Gastrocnemius medialis (tissue), 4 donors: ENCODE data around the gene GPR132. TPM values are rescaled to one million over a fixed set of nuclear protein-coding genes. Genes with fewer than 3 reads are reported as not detected.

Source experiments
- ATAC-seq, 2 donors: fragments of 150-250 bp; one replicate each; pipeline ENCODE4 v1.9.1; 2016
- DNase-seq, 2 donors: peaks; one replicate each; pipeline ENCODE4 v3.0.0-alpha.2; 2019
- H3K27ac ChIP-seq, 4 donors: fragments of 200-600 bp; sonication (generic); 1 replicate in 1 of 4; 2 replicates in 3 of 4; pipeline ENCODE4 v1.5.1; 2016 to 2018; ENCODE audit warnings: mild to moderate bottlenecking in 2 of 4, moderate library complexity in 1 of 4
- H3K27me3 ChIP-seq, 3 donors: fragments of 200-600 bp; sonication (generic) in 2 of 3; 1 replicate in 1 of 3; 2 replicates in 2 of 3; pipeline versions ENCODE4 v1.5.1 to v1.6.0; 2016 to 2019; ENCODE audit warnings: mild to moderate bottlenecking in 1 of 3, moderate library complexity in 1 of 3
- H3K36me3 ChIP-seq, 2 donors: fragments of 200-600 bp; sonication (generic) in 1 of 2; one replicate each; pipeline ENCODE4 v1.5.1; 2017 to 2018
- H3K4me1 ChIP-seq, 2 donors: fragments of 200-600 bp; sonication (generic) in 1 of 2; one replicate each; pipeline ENCODE4 v1.5.1; 2016 to 2017; ENCODE audit warnings: mild to moderate bottlenecking in 2 of 2
- H3K4me3 ChIP-seq, 4 donors: fragments of 200-600 bp; sonication (generic) in 3 of 4; 1 replicate in 1 of 4; 2 replicates in 3 of 4; pipeline ENCODE4 v1.5.1; 2016 to 2019; ENCODE audit warnings: mild to moderate bottlenecking in 2 of 4
- H3K9me3 ChIP-seq, 3 donors: fragments of 200-600 bp; sonication (generic) in 2 of 3; 1 replicate in 1 of 3; 2 replicates in 2 of 3; pipeline ENCODE4 v1.5.1; 2016 to 2019
- POLR2A ChIP-seq, 2 donors: fragments of 450-650 bp; IDR thresholded peaks; one replicate each; pipeline ENCODE4 v1.6.1; 2017; ENCODE audit warnings: antibody characterized with exemption in 2 of 2, mild to moderate bottlenecking in 2 of 2, moderate library complexity in 2 of 2
- in situ Hi-C, 4 donors: fragments of 200-750 bp; cut with MboI; loops; one replicate each; pipeline versions ENCODE4 v1.15.0 to v1.8.0; 2017; ENCODE audit warnings: low sequenced_read_pairs in 4 of 4
- intact Hi-C: fragments of 100-400 bp; cut with DNase I; formaldehyde crosslinking; loops from one replicate; pipeline ENCODE4 v1.15.1; 2023; ENCODE audit warnings: low total_unique reads
- total RNA-seq, 4 donors: library from RNA; depleted of rRNA; stranded (reverse); fragments of >200 nt; gene quantifications; one replicate each; pipeline versions ENCODE4 v1.1.0 to v1.2.3, GENCODE V29; 2016
- TF ChIP-seq, protein P1 (sequence below), 5 experiments: fragments of 450-650 bp in 3 of 5; fragments of 200-600 bp in 2 of 5; sonication (generic) in 2 of 5; IDR thresholded peaks in 4 of 5; conservative IDR thresholded peaks in 1 of 5; 1 replicate in 4 of 5; 2 replicates in 1 of 5; pipeline ENCODE4 v1.5.1; 2016 to 2019; ENCODE audit warnings: antibody characterized with exemption in 5 of 5, mild to moderate bottlenecking in 3 of 5, moderate library complexity in 3 of 5

GPR132 gene
- total RNA-seq, 4 donors from 2014 or later = 0.07 to 0.61 (median 0.26) TPM

DNA sequence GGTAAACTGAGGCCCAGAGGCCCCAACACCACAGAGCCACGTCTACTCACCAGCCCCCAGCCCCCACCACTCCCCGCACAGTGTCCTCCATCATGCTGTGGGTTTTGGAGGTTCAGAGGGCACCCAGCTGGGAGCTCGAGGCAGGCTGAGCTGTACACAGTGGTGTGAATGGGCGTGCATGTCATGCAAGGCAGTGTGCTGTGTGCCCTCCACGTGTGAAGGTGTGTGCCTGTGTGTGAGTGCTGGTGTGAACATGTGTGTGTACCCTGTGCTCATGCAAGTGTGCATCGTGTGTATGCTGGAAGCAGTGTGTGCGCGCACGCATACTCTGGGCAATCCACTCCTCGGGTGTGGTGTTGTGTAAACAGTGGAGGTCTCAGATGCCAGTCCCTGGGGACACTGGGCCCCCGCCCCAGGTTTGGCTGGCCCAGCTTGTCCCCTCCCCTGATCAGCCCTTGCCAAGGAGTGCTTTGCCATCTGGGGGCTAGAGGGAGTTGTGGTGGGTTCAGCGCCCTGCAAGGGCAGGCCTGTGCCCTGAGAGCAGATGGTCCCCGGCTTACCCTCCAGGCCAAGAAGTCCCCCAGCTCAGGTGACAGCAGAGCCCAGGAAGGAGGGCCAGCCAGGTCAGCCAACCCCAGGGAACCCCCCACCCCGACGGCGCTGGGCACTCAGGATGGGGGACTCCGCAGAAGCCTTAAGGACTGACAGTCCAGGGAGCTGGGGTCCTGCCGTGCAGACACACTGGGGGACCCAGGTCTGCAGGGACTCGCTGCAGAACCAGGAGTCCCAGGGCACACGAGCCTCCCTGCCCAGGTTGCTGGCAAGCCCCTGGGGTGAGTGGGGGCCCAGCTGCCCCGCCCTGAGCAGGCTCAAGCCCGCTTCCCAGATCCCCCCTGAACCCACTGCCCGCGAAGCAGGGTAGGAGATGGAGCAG lies 23.8 kb upstream of the GPR132 start:
- no peaks in the 10 kb centered on the region for H3K9me3 ChIP-seq
- H3K27me3 ChIP-seq = peaks cover 10 to 21% (median 16%) of the 10 kb centered on the region in 3 donors
- no peaks in the 10 kb centered on the region for H3K36me3 ChIP-seq
- ATAC-seq (no peak), DNase-seq (no peak)
- H3K4me3 ChIP-seq = no peak overlapping the region
- H3K27ac ChIP-seq = no peak overlapping the region
- in situ Hi-C loops (loop anchor here in 1 of 4 donors (25.0 kb wide), 1 partner anchor 273 kb away; no protein-coding TSS in a partner anchor), intact Hi-C loops (no loop called here)
- no peak for TF ChIP-seq POLR2A (IDR thresholded peaks at IDR 0.05)
- TF ChIP-seq, protein P1, sequence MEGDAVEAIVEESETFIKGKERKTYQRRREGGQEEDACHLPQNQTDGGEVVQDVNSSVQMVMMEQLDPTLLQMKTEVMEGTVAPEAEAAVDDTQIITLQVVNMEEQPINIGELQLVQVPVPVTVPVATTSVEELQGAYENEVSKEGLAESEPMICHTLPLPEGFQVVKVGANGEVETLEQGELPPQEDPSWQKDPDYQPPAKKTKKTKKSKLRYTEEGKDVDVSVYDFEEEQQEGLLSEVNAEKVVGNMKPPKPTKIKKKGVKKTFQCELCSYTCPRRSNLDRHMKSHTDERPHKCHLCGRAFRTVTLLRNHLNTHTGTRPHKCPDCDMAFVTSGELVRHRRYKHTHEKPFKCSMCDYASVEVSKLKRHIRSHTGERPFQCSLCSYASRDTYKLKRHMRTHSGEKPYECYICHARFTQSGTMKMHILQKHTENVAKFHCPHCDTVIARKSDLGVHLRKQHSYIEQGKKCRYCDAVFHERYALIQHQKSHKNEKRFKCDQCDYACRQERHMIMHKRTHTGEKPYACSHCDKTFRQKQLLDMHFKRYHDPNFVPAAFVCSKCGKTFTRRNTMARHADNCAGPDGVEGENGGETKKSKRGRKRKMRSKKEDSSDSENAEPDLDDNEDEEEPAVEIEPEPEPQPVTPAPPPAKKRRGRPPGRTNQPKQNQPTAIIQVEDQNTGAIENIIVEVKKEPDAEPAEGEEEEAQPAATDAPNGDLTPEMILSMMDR (IDR thresholded peaks at IDR 0.05 in 4 of 5, conservative IDR thresholded peaks at IDR 0.05 in 1 of 5) = no peak
- peaks cover 6 to 45% of the 10 kb centered on the region in 2 donors for H3K4me1 ChIP-seq

DNA sequence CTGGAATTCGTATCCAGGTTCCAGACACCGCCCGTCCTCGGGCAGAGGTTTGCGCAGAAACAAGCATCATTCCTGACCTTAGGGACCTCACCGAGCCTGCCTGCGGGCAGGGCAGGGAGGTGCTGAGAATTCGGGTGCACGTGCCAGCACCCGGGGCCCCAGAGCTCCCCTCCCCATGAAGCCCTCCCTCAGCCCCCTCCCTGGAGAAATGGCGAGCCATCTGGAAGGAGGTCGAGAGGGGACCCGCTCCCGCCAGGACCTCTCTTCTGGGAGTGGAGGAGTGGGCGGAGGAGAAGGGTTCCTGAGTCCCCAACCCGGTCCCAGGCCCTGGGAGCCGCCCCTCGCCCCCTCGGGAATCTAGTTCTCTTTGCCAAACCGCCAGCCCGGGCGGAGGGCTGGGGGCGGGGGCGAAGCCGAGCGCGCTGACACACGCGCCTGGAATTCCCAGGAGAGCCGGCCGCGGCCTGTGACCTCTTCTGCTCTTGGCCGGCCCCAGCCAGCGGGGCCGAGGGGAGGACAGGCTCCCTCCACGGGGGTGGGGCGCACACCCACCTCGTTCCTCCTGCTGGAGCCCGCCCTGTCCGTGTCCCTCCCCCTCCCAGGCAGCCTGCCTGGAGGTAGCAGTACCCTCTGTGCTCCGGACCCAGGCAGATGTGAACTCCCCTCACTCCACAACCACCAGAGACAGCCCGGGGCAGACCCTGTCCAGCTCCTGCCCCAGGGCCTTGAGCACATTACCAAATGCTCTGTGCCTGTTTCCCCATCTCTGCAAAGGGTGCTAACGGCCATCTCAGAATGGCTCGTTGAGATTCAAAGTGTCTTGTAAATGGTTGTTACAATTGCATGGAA lies 23.0 kb upstream of the GPR132 start:
- intact Hi-C loops = no loop called here
- no peak for TF ChIP-seq POLR2A (IDR thresholded peaks at IDR 0.05)
- TF ChIP-seq, protein P1 (IDR thresholded peaks at IDR 0.05 in 4 of 5, conservative IDR thresholded peaks at IDR 0.05 in 1 of 5) = no peak
- no peaks in the 10 kb centered on the region for H3K36me3 ChIP-seq
- no peaks in the 10 kb centered on the region for H3K9me3 ChIP-seq
- in situ Hi-C loops = loop anchor here in 1 of 4 donors (25.0 kb wide), 1 partner anchor 274 kb away; no protein-coding TSS in a partner anchor
- H3K4me3 ChIP-seq = peak overlapping the region in 3 of 4 donors; percentile 21 to 50 (median 46)
- ATAC-seq (no peak), DNase-seq (no peak)
- H3K27ac ChIP-seq = no peak overlapping the region
- H3K4me1 ChIP-seq = peaks cover 6 to 40% of the 10 kb centered on the region in 2 donors
- peaks cover 6 to 19% (median 16%) of the 10 kb centered on the region in 3 donors for H3K27me3 ChIP-seq

DNA sequence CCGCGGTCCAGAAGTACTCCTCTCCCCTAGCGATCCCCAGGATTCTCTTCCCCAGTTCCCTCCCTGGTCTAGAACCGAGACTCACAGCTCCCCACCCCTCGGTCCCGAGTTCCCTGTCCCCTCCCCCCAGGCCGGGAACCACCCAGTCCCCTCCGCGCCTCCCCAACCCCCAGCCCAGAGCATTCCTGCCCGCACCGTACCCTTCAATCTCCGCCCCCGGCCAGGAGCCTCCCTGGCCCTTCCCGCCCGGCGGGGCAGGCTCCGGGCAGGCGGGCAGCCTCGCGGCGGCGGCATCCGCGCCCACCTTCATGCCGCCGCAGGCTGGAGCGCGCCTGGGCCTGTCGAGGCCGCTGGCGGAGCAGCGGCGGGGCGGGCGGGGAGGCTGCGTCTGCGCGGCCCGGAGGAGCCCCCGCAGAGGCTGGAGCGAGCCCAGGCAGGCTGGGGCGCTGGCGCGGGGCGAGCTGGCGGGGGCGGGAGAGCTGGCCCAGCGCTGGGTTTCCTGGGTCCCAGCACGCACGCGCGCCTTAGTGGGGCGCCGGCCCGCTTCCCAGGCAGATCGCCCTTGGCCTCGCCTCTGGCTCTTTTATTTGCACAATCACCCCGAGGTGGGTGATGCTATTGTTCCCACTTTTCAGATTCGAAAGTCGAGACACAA lies 22.2 kb upstream of the GPR132 start:
- TF ChIP-seq, protein P1 (IDR thresholded peaks at IDR 0.05 in 4 of 5, conservative IDR thresholded peaks at IDR 0.05 in 1 of 5) = no peak
- TF ChIP-seq POLR2A (IDR thresholded peaks at IDR 0.05) = no peak
- intact Hi-C loops (no loop called here), in situ Hi-C loops (loop anchor here in 1 of 4 donors (25.0 kb wide), 1 partner anchor 275 kb away; no protein-coding TSS in a partner anchor)
- ATAC-seq = no peak
- DNase-seq = no peak
- Histone ChIP-seq H3K4me3 (peak overlapping the region; percentile 29 to 50 (median 45)), H3K4me1 (peaks cover 6 to 35% of the 10 kb centered on the region in 2 donors), H3K27me3 (peaks cover 2 to 19% (median 9%) of the 10 kb centered on the region in 3 donors), H3K36me3 (no peaks in the 10 kb centered on the region), H3K9me3 (no peaks in the 10 kb centered on the region), H3K27ac (peak overlapping the region in 1 of 4 donors; percentile 32)

GRCh38 chr14:105086833-105087307 lies 21.6 kb upstream of the GPR132 start:
- DNase-seq = no peak
- Histone ChIP-seq H3K27ac (peak overlapping the region in 1 of 4 donors; percentile 32), H3K4me1 (peaks cover 6 to 29% of the 10 kb centered on the region in 2 donors), H3K4me3 (peak overlapping the region; percentile 29 to 50 (median 45)), H3K36me3 (no peaks in the 10 kb centered on the region), H3K27me3 (peaks cover 2 to 19% (median 9%) of the 10 kb centered on the region in 3 donors), H3K9me3 (no peaks in the 10 kb centered on the region)
- TF ChIP-seq, protein P1 (IDR thresholded peaks at IDR 0.05 in 4 of 5, conservative IDR thresholded peaks at IDR 0.05 in 1 of 5) = peak in 4 of 5 experiments; percentile 55 to 70 (median 68)
- no peak for TF ChIP-seq POLR2A (IDR thresholded peaks at IDR 0.05)
- in situ Hi-C loops (loop anchor here in 1 of 4 donors (25.0 kb wide), 1 partner anchor 275 kb away; no protein-coding TSS in a partner anchor), intact Hi-C loops (no loop called here)
- peak in 1 of 2 donors; percentile 33 for ATAC-seq
